H9 (cell line): ENCODE data around the gene C2CD2. TPM values are rescaled to one million over a fixed set of nuclear protein-coding genes. Genes with fewer than 3 reads are reported as not detected.

Experiments used
- DNase-seq: peaks from one replicate; pipeline ENCODE4 v3.0.0-alpha.2; 2017
- H2AFZ ChIP-seq: one replicate; pipeline ENCODE4 v1.6.1; 2013; ENCODE audit warnings: mild to moderate bottlenecking, low read length, control low read depth, moderate library complexity
- H2AK5ac ChIP-seq: 2 replicates; pipeline ENCODE4 v1.6.1; 2013; ENCODE audit warnings: low read length, control low read depth, mixed read lengths; ENCODE audit not compliant: insufficient read length
- H2BK120ac ChIP-seq: one replicate; pipeline ENCODE4 v1.6.1; 2013; ENCODE audit warnings: low read depth, mild to moderate bottlenecking, low read length, control low read depth, inconsistent platforms; ENCODE audit not compliant: poor library complexity, severe bottlenecking
- H2BK12ac ChIP-seq: 2 replicates; pipeline ENCODE4 v1.6.1; 2013; ENCODE audit warnings: low read length, control low read depth, mixed read lengths, low read depth; ENCODE audit not compliant: insufficient read length
- H2BK15ac ChIP-seq: 2 replicates; pipeline ENCODE4 v1.6.1; 2013; ENCODE audit warnings: low read depth, low read length, control low read depth
- H2BK20ac ChIP-seq: one replicate; pipeline ENCODE4 v1.6.1; 2013; ENCODE audit warnings: low read depth, mild to moderate bottlenecking, low read length, control low read depth, inconsistent platforms; ENCODE audit not compliant: poor library complexity, severe bottlenecking
- H2BK5ac ChIP-seq: 2 replicates; pipeline ENCODE4 v1.6.1; 2013; ENCODE audit warnings: low read length, control low read depth, mixed read lengths; ENCODE audit not compliant: insufficient read length
- H3K14ac ChIP-seq: 2 replicates; pipeline ENCODE4 v1.6.1; 2013; ENCODE audit warnings: low read length, control low read depth; ENCODE audit not compliant: insufficient read depth
- H3K18ac ChIP-seq: 2 replicates; pipeline ENCODE4 v1.6.1; 2013; ENCODE audit warnings: low read depth, mild to moderate bottlenecking, mixed read lengths, low read length, control low read depth; ENCODE audit not compliant: insufficient read length
- H3K23ac ChIP-seq: 2 replicates; pipeline ENCODE4 v1.6.1; 2013; ENCODE audit warnings: low read length, control low read depth, mixed read lengths, low read depth; ENCODE audit not compliant: insufficient read length
- H3K23me2 ChIP-seq: 2 replicates; pipeline ENCODE4 v1.6.1; 2013; ENCODE audit warnings: low read depth, mild to moderate bottlenecking, mixed read lengths, low read length, control low read depth; ENCODE audit not compliant: insufficient read length, poor library complexity, severe bottlenecking
- H3K27ac ChIP-seq: 2 replicates; pipeline ENCODE4 v1.5.1; 2013; ENCODE audit warnings: low read length, control low read depth, mixed read lengths, low read depth; ENCODE audit not compliant: insufficient read length
- H3K27me3 ChIP-seq: 2 replicates; pipeline ENCODE4 v1.6.1; 2013; ENCODE audit warnings: low read length, control low read depth, inconsistent platforms; ENCODE audit not compliant: insufficient read depth
- H3K4ac ChIP-seq: 2 replicates; pipeline ENCODE4 v1.6.1; 2013; ENCODE audit warnings: low read depth, mild to moderate bottlenecking, control low read depth, inconsistent platforms, low read length, moderate library complexity
- H3K4me1 ChIP-seq: 2 replicates; pipeline ENCODE4 v1.6.1; 2013; ENCODE audit warnings: low read length, control low read depth, inconsistent platforms; ENCODE audit not compliant: insufficient read depth
- H3K4me2 ChIP-seq: 2 replicates; pipeline ENCODE4 v1.6.1; 2013; ENCODE audit warnings: low read length, control low read depth, mixed read lengths; ENCODE audit not compliant: insufficient read length, insufficient read depth
- H3K56ac ChIP-seq: 2 replicates; pipeline ENCODE4 v1.6.1; 2013; ENCODE audit warnings: low read depth, mild to moderate bottlenecking, mixed read lengths, low read length, control low read depth; ENCODE audit not compliant: insufficient read length
- H3K79me1 ChIP-seq: 2 replicates; pipeline ENCODE4 v1.6.1; 2013; ENCODE audit warnings: low read depth, mild to moderate bottlenecking, moderate library complexity, low read length, control low read depth, inconsistent platforms; ENCODE audit not compliant: insufficient read depth, poor library complexity, severe bottlenecking
- H3K79me2 ChIP-seq: 2 replicates; pipeline ENCODE4 v1.6.1; 2013; ENCODE audit warnings: low read length, control low read depth, inconsistent platforms; ENCODE audit not compliant: insufficient read depth
- H3K9ac ChIP-seq: 2 replicates; pipeline ENCODE4 v1.6.1; 2013; ENCODE audit warnings: low read length, control low read depth, mixed read lengths; ENCODE audit not compliant: insufficient read length; ENCODE audit errors: extremely low read depth
- H3K9me3 ChIP-seq: one replicate; pipeline ENCODE4 v1.6.1; 2013; ENCODE audit warnings: low read depth, low read length, inconsistent platforms; ENCODE audit not compliant: control insufficient read depth
- H3T11ph ChIP-seq: one replicate; pipeline ENCODE4 v1.6.1; 2013; ENCODE audit warnings: mild to moderate bottlenecking, low read length, control low read depth, inconsistent platforms
- H4K20me1 ChIP-seq: one replicate; pipeline ENCODE4 v1.6.1; 2013; ENCODE audit not compliant: control insufficient read depth, insufficient read length, insufficient read depth
- H4K5ac ChIP-seq: 2 replicates; pipeline ENCODE4 v1.6.1; 2013; ENCODE audit warnings: low read depth, mild to moderate bottlenecking, mixed read lengths, low read length, control low read depth; ENCODE audit not compliant: insufficient read length
- H4K8ac ChIP-seq: replicated peaks from 2 replicates; pipeline ENCODE4 v1.6.1; 2013; ENCODE audit warnings: low read length, control low read depth, mixed read lengths, low read depth; ENCODE audit not compliant: insufficient read length
- H4K91ac ChIP-seq: 2 replicates; pipeline ENCODE4 v1.6.1; 2013; ENCODE audit warnings: low read depth, mild to moderate bottlenecking, moderate library complexity, mixed read lengths, low read length, control low read depth; ENCODE audit not compliant: insufficient read length
- H3K27ac Mint-ChIP-seq, 3 experiments: 2 replicates in 2 of 3; 3 replicates in 1 of 3; pipeline ENCODE4 v1.8.0; 2020 to 2021; ENCODE audit warnings: mixed read lengths in 3 of 3, mild to moderate bottlenecking in 1 of 3, moderate library complexity in 1 of 3
- H3K27me3 Mint-ChIP-seq: 2 replicates; pipeline ENCODE4 v1.8.0; 2021; ENCODE audit warnings: low read depth, mild to moderate bottlenecking, moderate library complexity, mixed read lengths
- H3K36me3 Mint-ChIP-seq, 3 experiments: 2 replicates in 2 of 3; 3 replicates in 1 of 3; pipeline ENCODE4 v1.8.0; 2020 to 2021; ENCODE audit warnings: low read depth in 3 of 3, mixed read lengths in 3 of 3; ENCODE audit not compliant: insufficient read depth in 1 of 3
- H3K4me1 Mint-ChIP-seq, 2 experiments: 2 replicates each; pipeline ENCODE4 v1.8.0; 2020; ENCODE audit warnings: mixed read lengths in 2 of 2
- H3K4me3 Mint-ChIP-seq, 2 experiments: 2 replicates in 1 of 2; 3 replicates in 1 of 2; pipeline ENCODE4 v1.8.0; 2020 to 2021; ENCODE audit warnings: mild to moderate bottlenecking in 2 of 2, mixed read lengths in 2 of 2, moderate library complexity in 1 of 2
- H3K9me3 Mint-ChIP-seq, 2 experiments: 2 replicates in 1 of 2; 3 replicates in 1 of 2; pipeline ENCODE4 v1.8.0; 2020; ENCODE audit warnings: mild to moderate bottlenecking in 2 of 2, mixed read lengths in 2 of 2, moderate library complexity in 1 of 2
- WGBS: extraction: QIAGEN DNeasy Blood & Tissue Kit; methylation state at CpG from one replicate; pipeline ENCODE4 v1.1.7; 2013; ENCODE audit warnings: missing lambda C conversion rate, low lambda C conversion rate, mixed read lengths; ENCODE audit not compliant: insufficient read length; ENCODE audit errors: extremely low coverage; 5-methylcytosine and 5-hydroxymethylcytosine counted together
- total RNA-seq: library from RNA; stranded (reverse); gene quantifications from 2 replicates; pipeline ENCODE4 v1.2.1, GENCODE V29; 2021
- TF ChIP-seq, protein P1 (sequence below): fragments of 200-600 bp; sonication (generic); conservative IDR thresholded peaks from 3 replicates; pipeline ENCODE4 v1.8.0; 2021; ENCODE audit warnings: antibody characterized with exemption, mild to moderate bottlenecking

Gene C2CD2
- total RNA-seq, 1 experiment from 2014 or later, result 14.6 TPM

DNA sequence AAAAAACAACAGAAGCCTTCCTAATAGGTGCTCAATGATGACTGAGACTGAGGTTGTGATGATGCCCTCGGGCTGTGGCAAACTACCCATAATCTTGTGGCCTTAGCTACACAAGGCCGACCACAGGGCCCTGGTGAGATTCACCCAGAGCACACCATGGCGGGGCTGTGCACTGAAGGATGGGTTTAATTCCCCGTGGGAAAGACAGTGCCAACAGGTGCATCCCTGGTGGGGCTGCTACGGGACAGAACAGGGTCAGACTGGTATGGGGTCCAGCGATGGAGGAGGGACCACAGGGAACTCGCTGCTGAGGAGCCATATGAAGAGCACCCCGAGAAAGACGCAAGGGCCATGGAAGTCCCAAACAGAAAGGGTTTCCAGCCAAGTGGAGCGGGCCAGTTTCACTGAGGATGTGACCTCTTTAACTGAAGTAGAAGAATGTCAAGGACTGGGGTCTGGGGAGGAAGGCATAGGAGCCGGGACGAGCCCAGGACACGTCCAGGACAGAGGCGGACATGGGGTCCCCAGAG is 96.0 kb downstream of the C2CD2 start:
- Histone ChIP-seq H3T11ph (no peak overlapping the region), H3K27me3 (no peaks in the 10 kb centered on the region), H3K4ac (no peak overlapping the region), H3K4me1 (no peaks in the 10 kb centered on the region), H3K18ac (no peak overlapping the region), H3K79me2 (no peaks in the 10 kb centered on the region; the same call in 1 of the 2 replicates), H3K27ac (no peak overlapping the region), H2BK12ac (no peak overlapping the region), H2BK15ac (no peak overlapping the region), H3K79me1 (no peaks in the 10 kb centered on the region), H2AK5ac (no peak overlapping the region), H3K23me2 (no peaks in the 10 kb centered on the region), H4K8ac (no peak overlapping the region), H4K20me1 (no peaks in the 10 kb centered on the region), H4K5ac (no peak overlapping the region), H2BK20ac (no peak overlapping the region), H3K56ac (no peak overlapping the region), H3K14ac (no peak overlapping the region), H2BK5ac (no peak overlapping the region), H2AFZ (no peak overlapping the region), H4K91ac (no peak overlapping the region), H3K9me3 (no peaks in the 10 kb centered on the region), H3K4me2 (no peak overlapping the region), H2BK120ac (no peak overlapping the region), H3K9ac (no peak overlapping the region), H3K23ac (no peak overlapping the region)
- no peak for DNase-seq
- Mint-ChIP-seq H3K27ac (peak overlapping the region in 2 of 3 experiments; percentile 14 to 75; a peak in 2 of 7 replicates), H3K27me3 (no peaks in the 10 kb centered on the region), H3K4me3 (no peak overlapping the region), H3K9me3 (no peaks in the 10 kb centered on the region), H3K4me1 (peaks cover 8 to 10% of the 10 kb centered on the region in 2 experiments; a peak in 2 of 4 replicates), H3K36me3 (peaks cover 9 to 42% (median 27%) of the 10 kb centered on the region in 3 experiments)
- WGBS, result no CpG with 5 or more reads among the region's 14 CpGs
- TF ChIP-seq, protein P1, sequence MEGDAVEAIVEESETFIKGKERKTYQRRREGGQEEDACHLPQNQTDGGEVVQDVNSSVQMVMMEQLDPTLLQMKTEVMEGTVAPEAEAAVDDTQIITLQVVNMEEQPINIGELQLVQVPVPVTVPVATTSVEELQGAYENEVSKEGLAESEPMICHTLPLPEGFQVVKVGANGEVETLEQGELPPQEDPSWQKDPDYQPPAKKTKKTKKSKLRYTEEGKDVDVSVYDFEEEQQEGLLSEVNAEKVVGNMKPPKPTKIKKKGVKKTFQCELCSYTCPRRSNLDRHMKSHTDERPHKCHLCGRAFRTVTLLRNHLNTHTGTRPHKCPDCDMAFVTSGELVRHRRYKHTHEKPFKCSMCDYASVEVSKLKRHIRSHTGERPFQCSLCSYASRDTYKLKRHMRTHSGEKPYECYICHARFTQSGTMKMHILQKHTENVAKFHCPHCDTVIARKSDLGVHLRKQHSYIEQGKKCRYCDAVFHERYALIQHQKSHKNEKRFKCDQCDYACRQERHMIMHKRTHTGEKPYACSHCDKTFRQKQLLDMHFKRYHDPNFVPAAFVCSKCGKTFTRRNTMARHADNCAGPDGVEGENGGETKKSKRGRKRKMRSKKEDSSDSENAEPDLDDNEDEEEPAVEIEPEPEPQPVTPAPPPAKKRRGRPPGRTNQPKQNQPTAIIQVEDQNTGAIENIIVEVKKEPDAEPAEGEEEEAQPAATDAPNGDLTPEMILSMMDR, result no peak
